ENCODE measurements around the gene FCER1G.

The FCER1G gene

GRCh38 chr1:161258439-161259344 is 43.6 kb downstream of the FCER1G start, which contains the start of gene PCP4L1:
Gene PCP4L1, plus strand, starts transcription at chr1:161258745. Its CDS starts 230 bp downstream, at chr1:161258975.
- DNase-seq: peak; percentile 54 to 80 (median 79)
- CTCF ChIA-PET: interaction anchor here (1.0 to 2.4 kb wide), 7 partner anchors 13 to 67 kb away, joined by 3 to 10 read pairs (median 5); partner anchors contain the start of gene NDUFS2
- Histone ChIP-seq H3K4me1 (ENCODE audit: control extremely low read depth in 1 of 4, control insufficient read depth in 4 of 4, insufficient read depth in 4 of 4, low read length in 3 of 4) (peaks cover 0 to 23% (median 9%) of the 10 kb centered on the region in 4 experiments), H3K9me3 (ENCODE audit: control extremely low read depth in 1 of 5, control insufficient read depth in 4 of 5, insufficient read depth in 2 of 5, low read depth in 1 of 5, low read length in 4 of 5) (peaks cover 2 to 18% (median 10%) of the 10 kb centered on the region in 5 experiments), H3K27ac (ENCODE audit: insufficient read depth in 1 of 2, low read depth in 1 of 2, low read length in 2 of 2, poor library complexity in 1 of 2, severe bottlenecking in 2 of 2) (no peak within 1 kb of the TSS), H3K36me3 (ENCODE audit: control insufficient read depth in 4 of 4, insufficient read depth in 4 of 4, low read length in 3 of 4) (no peaks in the 10 kb centered on the region), H3K27me3 (replicated peaks in 2 of 5; ENCODE audit: control insufficient read depth in 4 of 5, insufficient read depth in 5 of 5, low read length in 4 of 5) (peaks cover 3 to 36% (median 32%) of the 10 kb centered on the region in 5 experiments), H3K4me3 (ENCODE audit: control insufficient read depth in 1 of 7, extremely low read depth in 1 of 7, insufficient read depth in 4 of 7, low read depth in 2 of 7, low read length in 6 of 7) (peak within 1 kb of the TSS; percentile 25 to 76 (median 55))
- POLR2A ChIA-PET: interaction anchor here (1.0 kb wide), 1 partner anchor 10 kb away, joined by 4 read pairs; no protein-coding TSS in a partner anchor
- WGBS (ENCODE audit: insufficient coverage): 2% methylated on average over 52 of the region's 62 CpGs

GRCh38 chr1:161259345-161259702 is 44.2 kb downstream of the FCER1G start:
- no peak for DNase-seq
- Histone ChIP-seq H3K4me3 (ENCODE audit: control insufficient read depth in 1 of 7, extremely low read depth in 1 of 7, insufficient read depth in 4 of 7, low read depth in 2 of 7, low read length in 6 of 7) (peak overlapping the region in 2 of 7 experiments; percentile 72 to 76), H3K27ac (ENCODE audit: insufficient read depth in 1 of 2, low read depth in 1 of 2, low read length in 2 of 2, poor library complexity in 1 of 2, severe bottlenecking in 2 of 2) (no peak overlapping the region), H3K9me3 (ENCODE audit: control extremely low read depth in 1 of 5, control insufficient read depth in 4 of 5, insufficient read depth in 2 of 5, low read depth in 1 of 5, low read length in 4 of 5) (peaks cover 2 to 18% (median 10%) of the 10 kb centered on the region in 5 experiments), H3K36me3 (ENCODE audit: control insufficient read depth in 4 of 4, insufficient read depth in 4 of 4, low read length in 3 of 4) (no peaks in the 10 kb centered on the region), H3K4me1 (ENCODE audit: control extremely low read depth in 1 of 4, control insufficient read depth in 4 of 4, insufficient read depth in 4 of 4, low read length in 3 of 4) (peaks cover 0 to 23% (median 9%) of the 10 kb centered on the region in 4 experiments), H3K27me3 (replicated peaks in 2 of 5; ENCODE audit: control insufficient read depth in 4 of 5, insufficient read depth in 5 of 5, low read length in 4 of 5) (peaks cover 3 to 36% (median 32%) of the 10 kb centered on the region in 5 experiments)
- 80% methylated on average over 3 of the region's 6 CpGs for WGBS (ENCODE audit: insufficient coverage)
- POLR2A ChIA-PET: no interaction called here
- CTCF ChIA-PET: interaction anchor here (0.8 to 2.4 kb wide), 8 partner anchors 11 to 53 kb away, joined by 3 to 10 read pairs (median 4); no protein-coding TSS in a partner anchor

- H3K4me3 ChIP-seq (ENCODE audit: control insufficient read depth in 1 of 7, extremely low read depth in 1 of 7, insufficient read depth in 4 of 7, low read depth in 2 of 7, low read length in 6 of 7): no peak overlapping the region
- H3K4me1 ChIP-seq (ENCODE audit: control extremely low read depth in 1 of 4, control insufficient read depth in 4 of 4, insufficient read depth in 4 of 4, low read length in 3 of 4): peaks cover 0 to 23% (median 9%) of the 10 kb centered on the region in 4 experiments
- CTCF ChIA-PET: interaction anchor here (0.8 to 1.6 kb wide), 6 partner anchors 12 to 53 kb away, joined by 3 to 9 read pairs (median 3); no protein-coding TSS in a partner anchor
- WGBS (ENCODE audit: insufficient coverage): no CpG with 5 or more reads among the region's 1 CpG
- peaks cover 2 to 18% (median 10%) of the 10 kb centered on the region in 5 experiments for H3K9me3 ChIP-seq (ENCODE audit: control extremely low read depth in 1 of 5, control insufficient read depth in 4 of 5, insufficient read depth in 2 of 5, low read depth in 1 of 5, low read length in 4 of 5)
- no peak overlapping the region for H3K27ac ChIP-seq (ENCODE audit: insufficient read depth in 1 of 2, low read depth in 1 of 2, low read length in 2 of 2, poor library complexity in 1 of 2, severe bottlenecking in 2 of 2)
- no peak for DNase-seq
- peaks cover 3 to 36% (median 32%) of the 10 kb centered on the region in 5 experiments for H3K27me3 ChIP-seq (replicated peaks in 2 of 5; ENCODE audit: control insufficient read depth in 4 of 5, insufficient read depth in 5 of 5, low read length in 4 of 5)
- POLR2A ChIA-PET: interaction anchor here (0.6 kb wide), 1 partner anchor 138 kb away, joined by 4 read pairs; no protein-coding TSS in a partner anchor
- H3K36me3 ChIP-seq (ENCODE audit: control insufficient read depth in 4 of 4, insufficient read depth in 4 of 4, low read length in 3 of 4): no peaks in the 10 kb centered on the region
Measured at GRCh38 chr1:161259765-161260164, 44.7 kb downstream of the FCER1G start.

- 73% methylated on average over 5 of the region's 9 CpGs for WGBS (ENCODE audit: insufficient coverage)
- CTCF ChIA-PET: interaction anchor here (1.0 to 1.8 kb wide), 7 partner anchors 12 to 57 kb away, joined by 3 to 7 read pairs (median 3); no protein-coding TSS in a partner anchor
- Histone ChIP-seq H3K9me3 (ENCODE audit: control extremely low read depth in 1 of 5, control insufficient read depth in 4 of 5, insufficient read depth in 2 of 5, low read depth in 1 of 5, low read length in 4 of 5) (peaks cover 2 to 18% (median 10%) of the 10 kb centered on the region in 5 experiments), H3K4me1 (ENCODE audit: control extremely low read depth in 1 of 4, control insufficient read depth in 4 of 4, insufficient read depth in 4 of 4, low read length in 3 of 4) (peaks cover 0 to 23% (median 9%) of the 10 kb centered on the region in 4 experiments), H3K4me3 (ENCODE audit: control insufficient read depth in 1 of 7, extremely low read depth in 1 of 7, insufficient read depth in 4 of 7, low read depth in 2 of 7, low read length in 6 of 7) (no peak overlapping the region), H3K36me3 (ENCODE audit: control insufficient read depth in 4 of 4, insufficient read depth in 4 of 4, low read length in 3 of 4) (no peaks in the 10 kb centered on the region), H3K27me3 (replicated peaks in 2 of 5; ENCODE audit: control insufficient read depth in 4 of 5, insufficient read depth in 5 of 5, low read length in 4 of 5) (peaks cover 3 to 36% (median 32%) of the 10 kb centered on the region in 5 experiments), H3K27ac (ENCODE audit: insufficient read depth in 1 of 2, low read depth in 1 of 2, low read length in 2 of 2, poor library complexity in 1 of 2, severe bottlenecking in 2 of 2) (no peak overlapping the region)
- no peak for DNase-seq
- POLR2A ChIA-PET: interaction anchor here (0.6 kb wide), 1 partner anchor 139 kb away, joined by 4 read pairs; no protein-coding TSS in a partner anchor
Measured at GRCh38 chr1:161260376-161261260, 45.5 kb downstream of the FCER1G start.

GRCh38 chr1:161261261-161262235 is 46.5 kb downstream of the FCER1G start:
- WGBS (ENCODE audit: insufficient coverage): 93% methylated on average over 6 of the region's 12 CpGs
- Histone ChIP-seq H3K27ac (ENCODE audit: insufficient read depth in 1 of 2, low read depth in 1 of 2, low read length in 2 of 2, poor library complexity in 1 of 2, severe bottlenecking in 2 of 2) (no peak overlapping the region), H3K4me1 (ENCODE audit: control extremely low read depth in 1 of 4, control insufficient read depth in 4 of 4, insufficient read depth in 4 of 4, low read length in 3 of 4) (peaks cover 0 to 23% (median 9%) of the 10 kb centered on the region in 4 experiments), H3K27me3 (replicated peaks in 2 of 5; ENCODE audit: control insufficient read depth in 4 of 5, insufficient read depth in 5 of 5, low read length in 4 of 5) (peaks cover 3 to 36% (median 32%) of the 10 kb centered on the region in 5 experiments), H3K36me3 (ENCODE audit: control insufficient read depth in 4 of 4, insufficient read depth in 4 of 4, low read length in 3 of 4) (no peaks in the 10 kb centered on the region), H3K9me3 (ENCODE audit: control extremely low read depth in 1 of 5, control insufficient read depth in 4 of 5, insufficient read depth in 2 of 5, low read depth in 1 of 5, low read length in 4 of 5) (peaks cover 2 to 15% (median 10%) of the 10 kb centered on the region in 5 experiments), H3K4me3 (ENCODE audit: control insufficient read depth in 1 of 7, extremely low read depth in 1 of 7, insufficient read depth in 4 of 7, low read depth in 2 of 7, low read length in 6 of 7) (no peak overlapping the region)
- ChIA-PET CTCF (interaction anchor here (1.3 to 1.8 kb wide), 3 partner anchors 22 to 34 kb away, joined by 3 to 7 read pairs (median 6); no protein-coding TSS in a partner anchor), POLR2A (no interaction called here)
- DNase-seq: peak in 2 of 3 donors; percentile 60 to 63
